ENCODE results near the gene DHRS4L2.

The DHRS4L2 gene

GRCh38 chr14:24052656-24053547 is 64.2 kb downstream of the DHRS4L2 start:
- peak in 10 of 56 donors; percentile 7 to 67 (median 18) for DNase-seq

- peak in 2 of 56 donors; percentile 11 to 26 for DNase-seq
Measured at GRCh38 chr14:24053548-24054323, 65.0 kb downstream of the DHRS4L2 start.

- DNase-seq: no peak
Measured at GRCh38 chr14:24054324-24054641, 65.6 kb downstream of the DHRS4L2 start.

- DNase-seq: no peak
Measured at GRCh38 chr14:24054646-24055045, 65.9 kb downstream of the DHRS4L2 start.
